OCI-M2 (cell line): Measurements from ENCODE around the gene TAS1R1.

ENCODE experiments used
- DNase-seq: peaks from one replicate; lab custom pipeline; 2025; ENCODE audit not compliant: unreplicated experiment; lab: John Stamatoyannopoulos, UW

The TAS1R1 gene

GRCh38 chr1:6554907-6555778, at the start of gene TAS1R1:
TSS of gene TAS1R1 (plus strand) at chr1:6555307. CDS start at chr1:6555374, 67 bp downstream.
- no peak for DNase-seq

- no peak for DNase-seq
Measured at GRCh38 chr1:6505367-6506209, 49.5 kb upstream of the TAS1R1 start.

DNA sequence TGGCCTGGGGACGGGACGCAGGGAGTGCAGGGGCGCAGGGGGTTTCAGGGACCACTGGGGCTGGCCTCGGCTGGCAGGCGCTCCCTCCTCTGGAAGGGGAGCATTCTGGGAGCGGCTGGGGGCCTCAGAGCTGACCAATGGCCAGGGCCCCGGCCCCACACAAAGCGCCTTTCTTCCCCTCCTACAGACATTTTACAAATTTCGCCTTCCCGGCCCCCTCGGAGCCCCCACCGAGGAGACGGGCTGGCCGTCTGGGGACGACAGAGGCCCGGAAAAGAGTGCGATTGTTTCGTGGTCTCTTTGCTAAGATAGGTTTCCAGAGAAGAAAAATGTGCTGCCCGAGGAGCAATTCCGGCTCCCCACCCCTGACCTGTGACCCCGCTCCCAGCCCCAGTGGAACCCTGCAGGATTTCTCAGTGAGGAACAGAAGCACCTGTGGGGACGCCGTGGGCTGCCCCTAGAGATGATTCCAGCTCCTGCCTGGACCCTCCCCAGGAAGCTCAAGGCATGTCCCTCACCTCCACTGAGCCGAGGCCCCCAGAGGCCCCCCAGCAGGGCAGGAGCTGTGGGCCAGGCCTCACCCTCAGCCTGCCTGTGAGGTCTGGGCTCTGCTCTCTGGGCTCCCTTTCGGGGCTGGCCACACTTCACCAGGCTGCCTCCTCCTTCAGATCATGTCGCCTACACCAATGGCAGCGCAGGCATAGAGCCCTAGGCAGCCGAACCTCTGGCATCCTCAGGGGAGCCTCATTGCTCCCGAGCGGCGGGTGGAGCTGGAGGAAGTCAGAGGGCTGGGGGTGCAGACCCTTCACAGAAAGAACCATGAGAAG, 48.7 kb upstream of the TAS1R1 start:
- DNase-seq = no peak

GRCh38 chr1:6507037-6507428, 48.1 kb upstream of the TAS1R1 start:
- DNase-seq = no peak

- no peak for DNase-seq
Measured at GRCh38 chr1:6507461-6507911, 47.6 kb upstream of the TAS1R1 start.

DNA sequence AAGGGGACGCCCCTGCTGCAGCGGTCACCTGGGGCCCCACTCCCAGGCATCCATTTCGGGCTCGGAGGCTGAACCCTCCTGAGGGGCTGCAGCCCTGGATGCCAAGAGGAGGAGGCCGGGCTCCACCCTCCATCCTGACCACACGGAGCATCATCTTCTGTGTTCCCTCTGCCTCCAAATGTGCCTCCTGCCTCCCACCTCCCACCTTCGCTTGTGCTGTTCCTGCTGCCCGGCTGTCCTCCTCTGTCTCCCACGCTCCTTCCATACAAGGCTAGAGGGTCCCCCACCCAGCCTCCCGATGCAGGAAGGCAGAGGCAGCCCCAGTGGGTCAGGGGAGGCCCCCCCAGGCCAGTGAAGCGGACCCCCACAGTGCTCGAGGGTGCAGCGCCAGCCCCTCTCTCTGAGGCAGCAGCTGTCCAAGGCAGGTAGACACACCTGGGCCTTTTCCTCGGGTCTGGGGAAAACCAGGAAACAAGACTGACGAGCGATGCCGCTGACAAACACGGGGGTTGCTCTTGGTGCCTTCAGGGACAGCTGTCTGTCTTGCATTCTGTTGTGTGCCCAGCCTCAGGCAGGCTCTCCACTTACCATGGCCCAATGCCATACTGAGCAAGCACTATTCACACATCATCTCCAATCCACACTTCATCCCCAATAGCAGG, 46.8 kb upstream of the TAS1R1 start:
- DNase-seq = no peak

DNA sequence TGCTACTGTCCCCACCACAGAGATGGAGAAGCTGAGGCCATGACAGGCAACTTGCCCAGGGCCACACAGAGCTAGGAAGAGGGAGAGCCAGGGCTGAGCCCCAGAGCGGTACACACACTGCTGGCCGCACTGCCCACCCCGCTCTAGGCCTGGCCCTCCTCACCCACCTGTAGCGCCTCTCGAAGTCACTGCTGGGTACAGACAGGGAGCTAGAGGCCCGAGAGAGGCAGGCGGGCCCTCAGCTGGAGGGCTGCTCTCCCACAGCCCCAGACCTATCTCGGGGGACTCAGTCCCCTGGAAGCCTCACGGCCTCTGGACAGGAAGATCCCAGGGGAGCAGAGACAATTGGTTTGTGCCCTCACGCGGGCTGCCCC, 46.3 kb upstream of the TAS1R1 start:
- DNase-seq = no peak

DNA sequence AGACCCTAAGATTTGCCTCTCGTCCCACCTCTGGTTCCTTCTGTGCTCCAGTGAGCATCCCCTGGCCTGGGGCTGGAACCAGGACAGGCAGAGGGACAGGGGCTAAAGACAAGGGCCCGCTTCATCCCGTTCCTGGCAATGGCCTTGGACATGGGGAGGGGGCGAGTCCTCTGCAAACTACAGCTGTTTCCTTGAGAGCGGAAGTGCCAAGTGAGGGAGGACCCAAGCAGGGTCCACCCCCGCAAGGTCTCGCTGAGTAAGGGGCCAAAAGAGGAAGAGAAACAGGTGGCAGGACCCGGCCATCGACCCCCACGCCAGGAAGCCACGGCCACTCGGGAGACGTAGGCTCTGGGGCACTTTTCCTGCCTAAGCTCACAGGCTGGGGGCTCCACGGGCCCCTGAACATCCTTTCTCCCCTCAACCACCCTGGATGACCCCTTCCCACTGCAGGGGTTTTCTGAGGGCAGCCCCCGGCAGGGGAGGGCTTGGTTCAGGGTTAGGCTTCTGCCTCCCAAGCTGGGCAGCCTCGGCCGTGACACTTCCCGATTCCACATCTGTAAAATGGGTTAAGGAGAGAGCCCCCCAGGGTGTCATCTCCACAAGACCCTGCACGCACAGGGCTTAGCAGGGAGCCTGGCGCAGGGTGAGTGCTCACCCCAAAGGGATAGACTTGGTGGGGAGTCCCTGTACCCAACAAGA, 45.7 kb upstream of the TAS1R1 start:
- no peak for DNase-seq

DNA sequence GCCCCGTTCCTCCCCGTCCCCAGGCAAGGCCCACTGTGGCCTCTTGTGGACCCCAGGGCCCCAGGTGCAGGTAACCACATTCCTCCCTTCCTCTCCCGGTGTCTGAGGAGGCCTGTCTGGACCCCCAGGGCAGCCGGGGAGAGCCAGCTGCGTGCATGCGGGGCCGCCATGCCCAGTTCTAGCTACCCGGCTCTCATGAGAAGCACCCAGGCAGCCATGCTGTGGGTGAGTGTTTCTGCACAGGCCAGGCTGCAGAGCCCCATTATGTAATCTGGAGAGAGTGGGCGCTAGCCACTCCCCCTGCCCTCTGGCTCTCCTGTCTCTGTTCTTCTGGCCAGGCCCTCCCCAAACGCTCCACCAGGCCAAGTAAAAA, 45.2 kb upstream of the TAS1R1 start:
- no peak for DNase-seq

DNA sequence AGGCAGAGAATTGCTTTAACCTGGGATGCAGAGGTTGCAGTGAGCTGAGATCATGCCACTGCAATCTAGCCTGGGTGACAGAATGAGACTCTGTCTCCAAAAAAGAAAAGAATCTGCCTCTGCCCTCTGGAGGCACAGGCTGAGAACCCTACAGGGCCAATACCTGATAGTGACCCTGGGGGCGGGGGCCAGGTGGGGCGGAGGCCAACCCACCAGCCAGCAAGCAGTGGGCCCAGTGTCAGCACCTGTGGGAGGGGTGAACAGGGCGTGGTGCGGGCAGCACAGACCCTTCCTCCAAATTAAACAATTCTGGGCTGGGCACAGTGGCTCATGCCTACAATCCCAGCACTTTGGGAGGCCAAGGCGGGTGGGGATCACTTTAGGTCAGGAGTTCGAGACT, 44.6 kb upstream of the TAS1R1 start:
- DNase-seq = no peak

DNA sequence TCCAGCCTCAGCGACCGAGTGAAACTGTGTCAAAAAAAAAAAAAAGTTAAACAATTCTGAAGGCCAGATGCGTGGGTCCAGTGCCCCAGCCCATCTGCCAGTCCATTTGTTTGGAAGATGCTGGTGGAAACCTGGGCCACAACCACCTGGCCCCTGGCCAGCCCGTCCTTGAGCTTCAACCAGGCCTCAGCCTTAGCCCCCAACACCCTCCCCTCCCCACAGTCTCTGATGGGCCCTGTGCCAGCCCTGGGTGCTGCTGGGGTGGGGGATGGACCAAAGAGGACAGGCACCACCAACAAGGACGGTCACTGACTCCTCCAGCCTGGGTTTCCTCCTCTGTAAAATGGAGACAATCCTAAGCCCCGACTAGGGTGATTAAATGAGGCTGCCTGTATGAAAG, 44.1 kb upstream of the TAS1R1 start:
- DNase-seq = no peak

DNA sequence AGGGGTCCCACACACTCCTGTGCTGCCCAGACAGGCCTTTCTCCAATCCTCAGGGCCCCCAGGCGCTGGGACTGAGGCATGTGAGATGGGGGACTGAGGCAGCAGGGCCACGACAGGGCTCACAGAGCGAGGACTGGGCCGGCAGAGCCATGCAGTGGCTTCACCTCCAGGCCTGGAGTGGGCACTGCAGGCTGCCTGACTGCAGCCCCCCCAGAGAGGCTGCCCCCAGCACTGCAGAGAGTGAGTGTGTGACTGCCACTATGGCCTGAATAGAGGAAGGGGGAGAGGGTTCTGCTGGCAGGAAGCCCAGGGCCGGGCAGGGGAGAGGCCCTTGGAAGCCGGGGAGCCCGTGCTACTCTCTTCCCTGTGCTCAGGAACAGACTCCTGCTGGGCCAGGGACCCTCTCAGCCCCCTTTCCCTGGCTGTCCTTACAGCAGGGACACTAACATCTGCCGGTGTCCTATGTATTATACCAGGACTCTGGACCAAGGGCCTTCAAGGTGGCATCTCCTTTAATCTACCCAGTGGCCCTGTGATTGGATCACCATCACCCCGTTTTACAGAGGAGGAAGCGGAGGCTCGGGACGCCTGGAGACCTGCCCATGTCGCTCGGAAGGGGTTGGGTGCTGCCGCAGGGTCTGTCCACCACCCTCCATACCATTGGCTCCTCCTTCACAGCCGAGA, 43.4 kb upstream of the TAS1R1 start:
- DNase-seq = no peak

DNA sequence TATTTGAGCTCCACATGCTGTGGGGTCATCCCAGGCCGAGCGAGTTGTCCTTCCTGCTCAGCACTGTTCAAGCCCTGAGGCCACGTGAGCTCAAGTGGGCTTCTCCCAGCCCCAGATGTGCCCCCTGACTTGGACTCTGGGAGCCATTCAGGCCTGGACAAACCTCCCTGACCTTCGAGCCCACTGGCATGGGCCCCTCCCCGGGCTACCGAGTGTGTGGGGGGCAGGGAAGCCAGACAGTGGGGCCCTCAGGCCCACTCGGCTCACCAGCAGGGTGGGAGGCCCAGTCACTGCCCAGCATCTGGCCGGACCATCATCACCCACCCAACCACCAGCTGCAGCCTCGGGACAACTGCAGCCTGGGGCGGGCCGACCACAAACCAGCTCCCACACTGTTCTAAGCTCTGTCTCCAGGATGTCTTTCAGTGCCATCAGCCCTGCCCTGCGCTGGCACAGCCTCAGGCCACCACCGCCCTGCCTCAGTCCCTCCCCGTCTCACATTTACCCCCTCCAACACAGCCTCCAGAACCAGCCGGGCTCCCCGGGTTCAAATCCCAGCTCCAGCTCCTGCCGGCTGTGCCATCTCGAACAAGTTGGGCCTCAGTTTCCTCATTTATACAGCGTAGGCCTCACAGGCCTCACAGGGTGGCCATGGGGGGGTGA, 42.7 kb upstream of the TAS1R1 start:
- DNase-seq = no peak

GRCh38 chr1:6512908-6513280, 42.2 kb upstream of the TAS1R1 start:
- no peak for DNase-seq

- no peak for DNase-seq
Measured at GRCh38 chr1:6513320-6513801, 41.7 kb upstream of the TAS1R1 start.

- DNase-seq = no peak
Measured at GRCh38 chr1:6515771-6516170, 39.3 kb upstream of the TAS1R1 start.

DNA sequence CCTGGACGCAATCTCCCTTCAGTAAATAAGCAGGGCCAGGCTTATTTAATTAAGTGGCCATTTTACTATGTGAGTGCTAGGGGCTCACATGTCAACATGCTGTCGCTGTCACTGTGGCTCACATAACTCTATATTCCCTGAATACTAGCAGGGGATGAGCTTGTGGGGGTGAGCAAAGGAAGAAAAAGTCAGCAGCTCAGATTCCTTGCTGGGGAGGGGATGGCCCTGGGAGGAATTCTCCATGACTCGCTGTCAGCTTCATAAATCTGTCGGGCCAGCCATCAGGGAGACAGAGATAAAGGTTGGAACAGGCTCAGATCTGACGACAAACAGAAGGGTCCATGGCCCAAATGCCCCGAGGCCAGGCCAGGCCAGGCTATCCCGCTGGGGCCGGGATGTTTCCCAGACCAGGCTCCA, 37.7 kb upstream of the TAS1R1 start:
- DNase-seq = no peak

- no peak for DNase-seq
Measured at GRCh38 chr1:6519491-6519934, 35.6 kb upstream of the TAS1R1 start.
